Upper lobe of left lung (tissue), 6 donors: ENCODE results near the gene YAP1. TPM values are rescaled to one million over a fixed set of nuclear protein-coding genes. Genes with fewer than 3 reads are reported as not detected.

Experiments used
- ATAC-seq, 2 donors: fragments of 200-7000 bp; cut with Tn5 transposase; one replicate each; pipeline ENCODE4 v1.9.1; 2022; ENCODE audit warnings: mild to moderate bottlenecking in 2 of 2, moderate library complexity in 2 of 2; ENCODE audit not compliant: low FRiP score in 2 of 2
- DNase-seq, 2 donors: peaks; one replicate each; pipeline ENCODE4 v3.0.0-alpha.2; 2019 to 2020
- H3K27ac ChIP-seq, 4 donors: fragments of 200-600 bp; sonication (generic); one replicate each; pipeline ENCODE4 v1.5.1; 2016 to 2019
- H3K27me3 ChIP-seq, 4 donors: fragments of 200-600 bp; sonication (generic); one replicate each; pipeline ENCODE4 v1.5.1; 2017 to 2019
- H3K36me3 ChIP-seq, 4 donors: fragments of 200-600 bp; sonication (generic); one replicate each; pipeline ENCODE4 v1.5.1; 2016 to 2019
- H3K4me1 ChIP-seq, 4 donors: fragments of 200-600 bp; sonication (generic); one replicate each; pipeline ENCODE4 v1.5.1; 2018 to 2019
- H3K4me3 ChIP-seq, 4 donors: fragments of 200-600 bp; sonication (generic); one replicate each; pipeline ENCODE4 v1.5.1; 2017 to 2019; ENCODE audit warnings: mild to moderate bottlenecking in 2 of 4, moderate library complexity in 1 of 4
- H3K9me3 ChIP-seq, 4 donors: fragments of 200-600 bp; sonication (generic); one replicate each; pipeline ENCODE4 v1.5.1; 2018 to 2019
- EP300 ChIP-seq, 4 donors: sonication (generic); formaldehyde crosslinking; IDR thresholded peaks; one replicate each; pipeline ENCODE4 v1.5.1; 2017; ENCODE audit warnings: antibody characterized with exemption in 4 of 4, control low read depth in 2 of 4
- POLR2A ChIP-seq, 4 donors: fragments of 450-650 bp; IDR thresholded peaks; one replicate each; pipeline ENCODE4 v1.5.1; 2016 to 2017; ENCODE audit warnings: antibody characterized with exemption in 4 of 4, mild to moderate bottlenecking in 2 of 4
- POLR2AphosphoS5 ChIP-seq, 2 donors: sonication (generic); formaldehyde crosslinking; IDR thresholded peaks; one replicate each; pipeline ENCODE4 v1.5.1; 2017; ENCODE audit warnings: antibody characterized with exemption in 2 of 2
- WGBS, 2 donors: methylation state at CpG; one replicate each; pipeline ENCODE4 v1.1.5; 2017 to 2018; 5-methylcytosine and 5-hydroxymethylcytosine counted together
- total RNA-seq, 6 donors: library from RNA; depleted of rRNA in 4 of 6; stranded (reverse); fragments of >200 nt in 4 of 6; gene quantifications; one replicate each; pipeline versions ENCODE4 v1.1.0 to v1.2.1, GENCODE V29; 2016 to 2021
- TF ChIP-seq, protein P1 (sequence below), 6 experiments: fragments of 450-650 bp in 4 of 6; fragments of 200-600 bp in 2 of 6; sonication (generic) in 2 of 6; IDR thresholded peaks; one replicate each; pipeline ENCODE4 v1.5.1; 2016 to 2019; ENCODE audit warnings: antibody characterized with exemption in 6 of 6
- donor health status: DM: no; HTN: no; CAD: no; lungs with moderate emphysema.
- donor health status: DM: no; HTN: yes; CAD: no; lungs with severe emphysema.

Gene YAP1
- total RNA-seq, 6 donors from 2014 or later, result 99.2 to 262 (median 190) TPM

DNA sequence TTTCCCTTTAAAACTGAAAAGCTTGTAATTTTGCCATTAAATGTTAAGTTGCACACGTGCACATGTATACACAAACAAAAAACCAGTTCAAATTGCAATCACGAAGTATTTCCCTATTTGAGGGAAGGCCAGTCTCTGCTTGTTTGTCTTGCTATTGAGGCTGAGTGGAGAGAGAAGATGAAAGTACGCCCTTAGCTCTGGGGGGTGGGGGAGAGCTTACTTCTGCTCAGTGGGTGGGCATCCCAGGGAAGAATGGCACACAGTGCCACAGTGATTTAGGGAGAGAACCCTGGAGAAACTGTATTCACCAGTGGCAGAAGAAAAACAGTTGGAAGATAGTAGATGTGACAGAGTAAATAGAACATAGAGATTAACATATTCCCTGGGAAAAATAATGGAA lies 8.7 kb downstream of the YAP1 start:
- TF ChIP-seq POLR2A (IDR thresholded peaks at IDR 0.05), result no peak
- TF ChIP-seq EP300 (IDR thresholded peaks at IDR 0.05), result no peak
- TF ChIP-seq, protein P1, sequence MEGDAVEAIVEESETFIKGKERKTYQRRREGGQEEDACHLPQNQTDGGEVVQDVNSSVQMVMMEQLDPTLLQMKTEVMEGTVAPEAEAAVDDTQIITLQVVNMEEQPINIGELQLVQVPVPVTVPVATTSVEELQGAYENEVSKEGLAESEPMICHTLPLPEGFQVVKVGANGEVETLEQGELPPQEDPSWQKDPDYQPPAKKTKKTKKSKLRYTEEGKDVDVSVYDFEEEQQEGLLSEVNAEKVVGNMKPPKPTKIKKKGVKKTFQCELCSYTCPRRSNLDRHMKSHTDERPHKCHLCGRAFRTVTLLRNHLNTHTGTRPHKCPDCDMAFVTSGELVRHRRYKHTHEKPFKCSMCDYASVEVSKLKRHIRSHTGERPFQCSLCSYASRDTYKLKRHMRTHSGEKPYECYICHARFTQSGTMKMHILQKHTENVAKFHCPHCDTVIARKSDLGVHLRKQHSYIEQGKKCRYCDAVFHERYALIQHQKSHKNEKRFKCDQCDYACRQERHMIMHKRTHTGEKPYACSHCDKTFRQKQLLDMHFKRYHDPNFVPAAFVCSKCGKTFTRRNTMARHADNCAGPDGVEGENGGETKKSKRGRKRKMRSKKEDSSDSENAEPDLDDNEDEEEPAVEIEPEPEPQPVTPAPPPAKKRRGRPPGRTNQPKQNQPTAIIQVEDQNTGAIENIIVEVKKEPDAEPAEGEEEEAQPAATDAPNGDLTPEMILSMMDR (IDR thresholded peaks at IDR 0.05), result no peak
- no peak for TF ChIP-seq POLR2AphosphoS5 (IDR thresholded peaks at IDR 0.05)
- H3K9me3 ChIP-seq, result no peaks in the 10 kb centered on the region
- H3K27me3 ChIP-seq, result no peaks in the 10 kb centered on the region
- no peak overlapping the region for H3K4me3 ChIP-seq
- peaks cover 0 to 2% (median 0%) of the 10 kb centered on the region in 4 donors for H3K36me3 ChIP-seq
- DNase-seq (no peak), ATAC-seq (peak in 1 of 2 donors; percentile 61)
- H3K27ac ChIP-seq, result peak overlapping the region in 3 of 4 donors; percentile 28 to 36 (median 35)
- H3K4me1 ChIP-seq, result peaks cover 33 to 47% (median 38%) of the 10 kb centered on the region in 4 donors
- 40 to 52% methylated on average over 3 of the region's 3 CpGs for WGBS, 2 donors

DNA sequence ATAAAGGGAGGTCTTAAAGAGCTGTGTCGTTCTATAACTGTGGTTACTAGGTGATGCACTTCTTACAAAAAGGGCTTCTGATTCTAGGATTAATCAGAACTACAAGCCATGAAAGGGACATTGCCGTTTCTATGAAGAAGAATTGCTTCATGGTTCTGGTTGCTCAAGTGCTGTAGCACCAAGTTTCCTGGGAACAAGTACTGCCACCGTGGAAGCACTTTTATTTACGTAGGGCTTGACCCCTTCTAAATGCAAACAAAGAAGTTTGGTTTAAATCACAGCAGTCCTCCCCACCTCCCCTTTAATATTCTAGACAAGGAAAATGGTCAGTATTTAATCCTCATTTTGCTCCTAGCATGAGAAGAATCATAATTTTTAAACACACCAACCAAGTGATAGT lies 9.8 kb downstream of the YAP1 start:
- Histone ChIP-seq H3K4me1 (peaks cover 30 to 47% (median 37%) of the 10 kb centered on the region in 4 donors), H3K27me3 (no peaks in the 10 kb centered on the region), H3K9me3 (no peaks in the 10 kb centered on the region), H3K36me3 (peaks cover 0 to 2% (median 0%) of the 10 kb centered on the region in 4 donors), H3K4me3 (no peak overlapping the region), H3K27ac (peak overlapping the region in 3 of 4 donors; percentile 1 to 58 (median 50))
- DNase-seq (peak in 1 of 2 donors; percentile 48), ATAC-seq (no peak)
- TF ChIP-seq POLR2A (IDR thresholded peaks at IDR 0.05) (no peak), POLR2AphosphoS5 (IDR thresholded peaks at IDR 0.05) (peak in 1 of 2 donors; percentile 17)
- WGBS, 2 donors, result 40 to 50% methylated on average over 4 of the region's 4 CpGs

DNA sequence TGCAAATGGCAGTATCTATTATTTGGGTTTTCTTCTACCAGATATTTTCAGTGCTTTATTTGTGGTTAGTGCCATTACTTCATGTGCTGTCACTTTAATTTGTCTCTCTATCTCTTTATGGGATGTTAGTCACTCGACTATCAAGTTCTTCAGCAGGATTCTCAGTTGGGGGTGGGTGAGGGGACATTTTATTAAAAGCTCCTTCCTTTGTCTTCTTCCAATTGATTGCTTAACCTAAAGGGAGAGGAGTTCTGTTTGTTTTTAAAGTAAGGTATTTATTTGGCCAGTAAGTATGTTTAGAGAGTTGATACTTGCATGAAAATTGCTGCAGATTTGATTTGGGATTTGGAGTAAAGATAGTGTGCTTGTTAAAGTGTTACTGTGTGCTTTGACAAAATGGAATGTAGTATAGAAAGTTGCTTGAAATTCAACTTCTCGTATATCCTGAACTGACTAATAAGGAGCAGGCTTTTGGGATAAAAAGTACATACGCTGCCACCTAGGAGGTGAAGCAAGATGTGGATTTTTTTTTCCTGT lies 10.3 kb downstream of the YAP1 start:
- 54% methylated on average over 3 of the region's 3 CpGs for WGBS, 2 donors
- peak overlapping the region in 2 of 4 donors; percentile 1 to 58 for H3K27ac ChIP-seq
- no peak for TF ChIP-seq EP300 (IDR thresholded peaks at IDR 0.05)
- no peak for TF ChIP-seq POLR2AphosphoS5 (IDR thresholded peaks at IDR 0.05)
- TF ChIP-seq POLR2A (IDR thresholded peaks at IDR 0.05), result no peak
- TF ChIP-seq, protein P1 (IDR thresholded peaks at IDR 0.05), result no peak

DNA sequence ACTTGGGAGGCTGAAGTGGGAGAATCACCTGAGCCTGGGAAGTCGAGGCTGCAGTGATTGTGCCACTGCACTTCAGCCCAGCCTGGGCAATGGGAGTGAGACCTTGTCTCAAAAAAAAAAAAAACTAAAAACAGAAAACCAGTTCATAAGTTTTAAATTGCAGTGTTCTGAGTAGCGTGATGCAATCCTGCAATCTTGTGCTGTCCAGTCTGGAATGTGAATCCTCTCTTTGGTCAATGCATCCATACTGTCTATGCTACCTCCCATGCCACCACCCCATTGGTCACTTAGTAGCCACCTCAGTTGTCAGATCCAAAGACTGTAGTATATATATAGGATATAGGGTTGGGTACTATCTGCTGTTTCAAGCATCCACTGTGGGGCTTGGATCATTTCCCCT lies 11.1 kb downstream of the YAP1 start:
- ATAC-seq (no peak), DNase-seq (no peak)
- no peaks in the 10 kb centered on the region for H3K9me3 ChIP-seq
- no peaks in the 10 kb centered on the region for H3K27me3 ChIP-seq
- H3K36me3 ChIP-seq, result peaks cover 0 to 2% (median 0%) of the 10 kb centered on the region in 4 donors
- H3K27ac ChIP-seq, result peak overlapping the region in 1 of 4 donors; percentile 58
- no peak for TF ChIP-seq POLR2AphosphoS5 (IDR thresholded peaks at IDR 0.05)
- TF ChIP-seq EP300 (IDR thresholded peaks at IDR 0.05), result no peak
- TF ChIP-seq, protein P1 (IDR thresholded peaks at IDR 0.05), result no peak
- no peak for TF ChIP-seq POLR2A (IDR thresholded peaks at IDR 0.05)
- H3K4me3 ChIP-seq, result no peak overlapping the region
- peaks cover 30 to 41% (median 33%) of the 10 kb centered on the region in 4 donors for H3K4me1 ChIP-seq
- 62 to 77% methylated on average over 2 of the region's 2 CpGs for WGBS, 2 donors

More for the DNA sequence above, 10.3 kb downstream of the YAP1 start:
- Histone ChIP-seq H3K27me3 (no peaks in the 10 kb centered on the region), H3K4me1 (peaks cover 30 to 47% (median 37%) of the 10 kb centered on the region in 4 donors), H3K4me3 (no peak overlapping the region), H3K9me3 (no peaks in the 10 kb centered on the region), H3K36me3 (peaks cover 0 to 2% (median 0%) of the 10 kb centered on the region in 4 donors)
- DNase-seq (no peak), ATAC-seq (no peak)

DNA sequence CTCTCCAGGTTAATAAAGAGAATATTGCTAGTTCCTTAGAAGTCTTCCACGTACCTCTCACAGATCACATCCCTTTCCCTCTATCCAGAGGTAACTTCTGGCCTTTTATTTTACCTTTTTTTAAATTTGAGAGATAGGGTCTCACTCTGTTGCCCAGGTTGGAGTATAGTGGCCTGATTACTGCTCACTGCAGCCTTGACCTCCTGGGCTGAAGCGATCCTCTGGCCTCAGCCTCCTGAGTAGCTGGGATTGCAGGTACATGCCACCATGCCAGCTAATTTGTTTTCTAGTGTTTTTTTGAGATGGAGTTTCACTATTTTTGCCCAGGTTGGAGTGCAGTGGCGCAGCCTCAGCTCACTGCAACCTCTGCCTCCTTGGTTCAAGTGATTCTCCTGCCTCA lies 24.4 kb downstream of the YAP1 start:
- WGBS, 2 donors, result 97 to 98% methylated on average over 3 of the region's 3 CpGs
- H3K27me3 ChIP-seq, result no peaks in the 10 kb centered on the region
- no peaks in the 10 kb centered on the region for H3K36me3 ChIP-seq
- H3K4me3 ChIP-seq, result no peak overlapping the region
- peaks cover 6 to 14% (median 9%) of the 10 kb centered on the region in 4 donors for H3K4me1 ChIP-seq
- DNase-seq (no peak), ATAC-seq (no peak)
- TF ChIP-seq POLR2AphosphoS5 (IDR thresholded peaks at IDR 0.05), result no peak
- no peak for TF ChIP-seq EP300 (IDR thresholded peaks at IDR 0.05)
- TF ChIP-seq, protein P1 (IDR thresholded peaks at IDR 0.05), result no peak
- TF ChIP-seq POLR2A (IDR thresholded peaks at IDR 0.05), result no peak
- H3K27ac ChIP-seq, result no peak overlapping the region
- H3K9me3 ChIP-seq, result no peaks in the 10 kb centered on the region
